GM12878 (cell line): Measurements from ENCODE around the gene SAP30L. TPM values are rescaled to one million over a fixed set of nuclear protein-coding genes. Genes with fewer than 3 reads are reported as not detected.

Experiments used
- ATAC-seq: fragments of 200-7000 bp; cut with Tn5 transposase; 3 replicates; pipeline ENCODE4 v1.9.1; 2020; ENCODE audit warnings: mild to moderate bottlenecking, moderate library complexity
- BruUV-seq: library from RNA; stranded (reverse); fragments of 400-500 nt; replicated peaks from 2 replicates; lab custom pipeline; 2021; lab: Mats Ljungman, UMichigan
- CTCF ChIA-PET: fragments of 300-600 bp; sonication (Branson Sonifier 250); formaldehyde crosslinking; extraction: SDS; loops from one replicate; lab custom pipeline; 2021; ENCODE audit warnings: inconsistent platforms; lab: Yijun Ruan, JAX
- POLR2A ChIA-PET: fragments of 350-600 bp; formaldehyde crosslinking; extraction: SDS; loops from one replicate; lab custom pipeline; 2021; ENCODE audit warnings: inconsistent platforms; lab: Charles Lee
- RAD21 ChIA-PET: fragments of 300-600 bp; sonication (Branson Sonifier 250); formaldehyde crosslinking; loops from one replicate; lab custom pipeline; 2023; ENCODE audit warnings: antibody characterized with exemption; ENCODE audit not compliant: unreplicated experiment; lab: Charles Lee
- SMC1A ChIA-PET: fragments of 300-600 bp; sonication (Branson Sonifier 250); formaldehyde crosslinking; loops from one replicate; lab custom pipeline; 2023; ENCODE audit not compliant: unreplicated experiment, uncharacterized antibody; lab: Charles Lee
- DNase-seq: peaks from one replicate; pipeline ENCODE4 v3.0.0-alpha.2; 2011; ENCODE audit warnings: low read depth, low spot score
- FAIRE-seq: peaks from 3 replicates; lab custom pipeline; 2011; peaks lifted over from hg19 to GRCh38; lab: Jason Lieb, UNC
- H2AFZ ChIP-seq: 2 replicates; pipeline ENCODE4 v1.6.0; 2011; ENCODE audit warnings: low read depth, low read length, control low read depth; ENCODE audit not compliant: control insufficient read depth
- H3K27ac ChIP-seq: 2 replicates; pipeline ENCODE4 v1.5.1; 2011; ENCODE audit warnings: control low read depth; ENCODE audit not compliant: control insufficient read depth, insufficient read depth
- H3K27me3 ChIP-seq, 2 experiments: replicated peaks in 1 of 2; 2 replicates each; pipeline versions ENCODE4 v1.6.0 to v1.6.1; 2011; ENCODE audit warnings: low read length in 1 of 2; ENCODE audit not compliant: control insufficient read depth in 2 of 2, insufficient read depth in 2 of 2
- H3K36me3 ChIP-seq, 2 experiments: 2 replicates each; pipeline ENCODE4 v1.5.1; 2011; ENCODE audit warnings: low read length in 1 of 2; ENCODE audit not compliant: control insufficient read depth in 2 of 2, insufficient read depth in 2 of 2
- H3K4me1 ChIP-seq: 2 replicates; pipeline ENCODE4 v1.6.1; 2011; ENCODE audit warnings: mild to moderate bottlenecking, low read length, moderate library complexity, mixed read lengths; ENCODE audit not compliant: control insufficient read depth, insufficient read depth
- H3K4me2 ChIP-seq: 2 replicates; pipeline ENCODE4 v1.6.0; 2011; ENCODE audit warnings: control low read depth; ENCODE audit not compliant: control insufficient read depth, insufficient read depth
- H3K4me3 ChIP-seq: fragments of 200-600 bp; sonication (generic); 2 replicates; pipeline ENCODE4 v1.5.1; 2016
- H3K79me2 ChIP-seq: 2 replicates; pipeline ENCODE4 v1.6.0; 2011; ENCODE audit warnings: low read length; ENCODE audit not compliant: control insufficient read depth, insufficient read depth
- H3K9ac ChIP-seq: 2 replicates; pipeline ENCODE4 v1.8.0; 2011; ENCODE audit warnings: low read length, control low read depth, mixed read lengths; ENCODE audit not compliant: control insufficient read depth, insufficient read depth
- H3K9me3 ChIP-seq: replicated peaks from 3 replicates; pipeline ENCODE4 v1.5.1; 2011; ENCODE audit warnings: mild to moderate bottlenecking, low read length; ENCODE audit not compliant: control insufficient read depth, insufficient read depth
- H4K20me1 ChIP-seq: 2 replicates; pipeline ENCODE4 v1.6.0; 2011; ENCODE audit not compliant: control insufficient read depth, insufficient read depth
- CREB1 ChIP-seq: IDR thresholded peaks from 2 replicates; pipeline ENCODE4 v1.6.1; 2012; ENCODE audit warnings: low read depth, mild to moderate bottlenecking, inconsistent platforms
- EED ChIP-seq: sonication (generic); IDR thresholded peaks from 2 replicates; pipeline ENCODE4 v1.6.1; 2016; ENCODE audit warnings: antibody characterized with exemption, low read depth
- ELK1 ChIP-seq: IDR thresholded peaks from 2 replicates; pipeline ENCODE4 v1.6.1; 2012; ENCODE audit warnings: low read depth, low read length, improper control_type of control experiment
- FOS ChIP-seq: IDR thresholded peaks from 3 replicates; pipeline ENCODE4 v1.6.1; 2011; ENCODE audit warnings: borderline replicate concordance; ENCODE audit not compliant: insufficient read length; ENCODE audit errors: extremely low read depth
- GABPA ChIP-seq: IDR thresholded peaks from 2 replicates; pipeline ENCODE4 v1.6.1; 2014; ENCODE audit warnings: antibody characterized with exemption, low read depth, mild to moderate bottlenecking, inconsistent platforms
- JUNB ChIP-seq: IDR thresholded peaks from 2 replicates; pipeline ENCODE4 v1.6.1; 2016; ENCODE audit warnings: antibody characterized with exemption, mild to moderate bottlenecking
- MYB ChIP-seq: fragments of 150-350 bp; IDR thresholded peaks from 2 replicates; pipeline ENCODE4 v1.6.1; 2014; ENCODE audit warnings: mild to moderate bottlenecking, low read depth, low read length, borderline replicate concordance
- RAD21 ChIP-seq: IDR thresholded peaks from 2 replicates; pipeline ENCODE4 v1.6.1; 2011; ENCODE audit warnings: mild to moderate bottlenecking, low read depth, low read length, moderate library complexity; ENCODE audit not compliant: insufficient read depth
- RB1 ChIP-seq: fragments of 450-650 bp; formaldehyde crosslinking; IDR thresholded peaks from 2 replicates; pipeline ENCODE4 v1.6.1; 2017; ENCODE audit warnings: mild to moderate bottlenecking, borderline replicate concordance
- RELB ChIP-seq: fragments of 450-650 bp; IDR thresholded peaks from 2 replicates; pipeline ENCODE4 v1.6.1; 2017; ENCODE audit warnings: low read depth, mild to moderate bottlenecking, moderate library complexity
- TCF12 ChIP-seq: IDR thresholded peaks from 2 replicates; pipeline ENCODE4 v1.6.1; 2011; ENCODE audit warnings: low read depth, mild to moderate bottlenecking, low read length
- TCF7 ChIP-seq: IDR thresholded peaks from 2 replicates; pipeline ENCODE4 v1.6.1; 2014; ENCODE audit warnings: antibody characterized with exemption, borderline replicate concordance
- YBX1 ChIP-seq: fragments of 450-650 bp; IDR thresholded peaks from 2 replicates; pipeline ENCODE4 v1.6.1; 2016; ENCODE audit warnings: antibody characterized with exemption
- ZNF384 ChIP-seq: IDR thresholded peaks from 2 replicates; pipeline ENCODE4 v1.6.1; 2012; ENCODE audit warnings: low read depth, mild to moderate bottlenecking, low read length, improper control_type of control experiment, borderline replicate concordance
- WGBS: methylation state at CpG from one replicate; pipeline ENCODE4 v1.1.6; 2016; ENCODE audit warnings: low lambda C conversion rate; ENCODE audit not compliant: insufficient replicate concordance, insufficient coverage; ENCODE audit errors: missing lambda C conversion rate; 5-methylcytosine and 5-hydroxymethylcytosine counted together
- in situ Hi-C: fragments of 300-500 bp; cut with MboI; formaldehyde crosslinking; loops from 9 replicates; pipeline ENCODE4 v1.14.3; 2018; ENCODE audit warnings: mixed read lengths
- intact Hi-C: fragments of 100-400 bp; cut with micrococcal nuclease; formaldehyde crosslinking; loops from one replicate; pipeline ENCODE4 v1.14.2; 2022; ENCODE audit not compliant: unreplicated experiment
- polyA plus RNA-seq, 11 experiments: library from polyadenylated mRNA; depleted of rRNA in 4 of 11; unstranded in 6 of 11; stranded (reverse) in 5 of 11; fragments of >200 nt; fragmentation: Nextera tagmentation in 4 of 11; fragmentation: Illumina TruSeq in 1 of 11; extraction: Ambion mirVana in 4 of 11; extraction: Trizol in 1 of 11; gene quantifications; 1 replicate in 1 of 11; 2 replicates in 10 of 11; pipeline versions ENCODE4 v1.2.1 to v1.2.3, GENCODE V29; 2011 to 2016; ENCODE audit warnings: inconsistent platforms in 2 of 11, missing spikeins in 2 of 11, low read depth in 1 of 11
- total RNA-seq, 4 experiments: library from RNA; depleted of rRNA in 3 of 4; stranded (reverse); fragments of >200 nt in 3 of 4; fragmentation: Illumina TruSeq in 1 of 4; extraction: Trizol in 1 of 4; gene quantifications; 2 replicates each; pipeline versions ENCODE4 v1.2.1 to v1.2.3, GENCODE V29; 2013 to 2021

Gene SAP30L
- total and polyA plus RNA-seq, 10 of the 15 experiments (the other 5 are each of a cell fraction or from before 2014, with no cell fraction given), result 2.4 to 36.8 (median 15.7) TPM

- Histone ChIP-seq H3K9me3 (no peaks in the 10 kb centered on the region), H4K20me1 (no peaks in the 10 kb centered on the region), H3K27ac (no peak overlapping the region), H3K9ac (no peak overlapping the region), H3K4me2 (no peak overlapping the region), H3K79me2 (no peaks in the 10 kb centered on the region), H3K36me3 (peaks cover 0 to 9% of the 10 kb centered on the region in 2 experiments; a peak in 1 of 4 replicates)
- intact Hi-C loops, result no loop called here
- 98% methylated on average over 8 of the region's 8 CpGs for WGBS
- DNase-seq, result no peak
- no TSS peak for BruUV-seq
- ChIA-PET SMC1A (interaction anchor here (1.2 to 7.5 kb wide), 9 partner anchors 16 to 331 kb away, joined by 3 to 129 read pairs (median 17); partner anchors contain the start of gene GALNT10), POLR2A (interaction anchor here (0.6 kb wide), 1 partner anchor 61 kb away, joined by 6 read pairs; no protein-coding TSS in a partner anchor)
- ATAC-seq, result no peak
- TF ChIP-seq TCF7 (no peak), TCF12 (no peak), CREB1 (no peak), RELB (no peak), RAD21 (no peak), ELK1 (no peak), GABPA (no peak), MYB (no peak), ZNF384 (no peak), RB1 (no peak), FOS (no peak), YBX1 (no peak), JUNB (no peak), EED (no peak)
- TF ChIP-seq, all 136 proteins: peak for 0
- Histone ChIP-seq H3K27me3 (no peaks in the 10 kb centered on the region), H3K4me3 (no peak overlapping the region), H3K4me1 (peaks cover 4% of the 10 kb centered on the region; the same call in 1 of the 2 replicates), H2AFZ (no peak overlapping the region)
- RAD21 ChIA-PET, result interaction anchor here (0.7 to 4.8 kb wide), 18 partner anchors 16 to 521 kb away, joined by 3 to 106 read pairs (median 14); partner anchors contain the start of gene GALNT10
- no peak for FAIRE-seq
- CTCF ChIA-PET, result interaction anchor here (0.8 to 6.3 kb wide), 28 partner anchors 9 to 441 kb away, joined by 3 to 106 read pairs (median 10); partner anchors contain the start of gene GALNT10
- in situ Hi-C loops, result no loop called here
Measured at GRCh38 chr5:154406231-154406630, 39.6 kb upstream of the SAP30L start.
